ENCODE measurements around the gene PXDN.

DNA sequence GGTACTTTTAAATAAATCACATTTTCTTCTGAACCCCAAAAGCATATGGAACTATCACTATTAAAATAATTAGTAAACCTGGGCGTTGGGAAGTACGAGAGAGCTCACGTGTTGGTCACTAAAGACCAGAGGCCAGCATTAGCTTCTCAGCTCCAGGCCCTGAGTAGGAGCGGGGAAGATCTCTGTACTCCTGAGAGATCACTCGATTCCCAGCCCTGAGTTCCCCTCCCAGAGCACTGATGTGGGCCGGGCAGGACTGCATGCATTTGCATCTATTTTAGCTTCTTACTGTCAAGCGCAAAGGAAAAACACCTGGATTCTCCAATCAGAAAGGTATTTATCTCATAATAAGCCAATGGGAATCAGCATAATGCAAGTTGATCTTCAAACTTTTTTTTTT is 6.2 kb downstream of the PXDN start:
- no peak for TF ChIP-seq EZH2 (IDR thresholded peaks at IDR 0.05)
- TF ChIP-seq FOXP2 (optimal IDR thresholded peaks at IDR 0.05; ENCODE audit: control extremely low read depth, extremely low read length, insufficient read depth), result no peak
- TF ChIP-seq POLR2AphosphoS5 (IDR thresholded peaks at IDR 0.05; ENCODE audit: borderline replicate concordance, low read depth, low read length), result no peak
